Activated CD4-positive, alpha-beta T cell treated with anti-CD3 and anti-CD28 coated beads, Interleukin-2, amount 50 U/mL, for 48 hours (primary cell): ENCODE data around the gene PRKAG2.

ENCODE experiments used
- DNase-seq, 2 experiments: peaks; one replicate each; pipeline ENCODE4 v3.0.0-alpha.2; 2020

The PRKAG2 gene

GRCh38 chr7:151518947-151519764, 357.8 kb downstream of the PRKAG2 start:
- peak; percentile 45 to 63 for DNase-seq

GRCh38 chr7:151518105-151518946, 358.6 kb downstream of the PRKAG2 start:
- peak; percentile 60 to 73 for DNase-seq

DNA sequence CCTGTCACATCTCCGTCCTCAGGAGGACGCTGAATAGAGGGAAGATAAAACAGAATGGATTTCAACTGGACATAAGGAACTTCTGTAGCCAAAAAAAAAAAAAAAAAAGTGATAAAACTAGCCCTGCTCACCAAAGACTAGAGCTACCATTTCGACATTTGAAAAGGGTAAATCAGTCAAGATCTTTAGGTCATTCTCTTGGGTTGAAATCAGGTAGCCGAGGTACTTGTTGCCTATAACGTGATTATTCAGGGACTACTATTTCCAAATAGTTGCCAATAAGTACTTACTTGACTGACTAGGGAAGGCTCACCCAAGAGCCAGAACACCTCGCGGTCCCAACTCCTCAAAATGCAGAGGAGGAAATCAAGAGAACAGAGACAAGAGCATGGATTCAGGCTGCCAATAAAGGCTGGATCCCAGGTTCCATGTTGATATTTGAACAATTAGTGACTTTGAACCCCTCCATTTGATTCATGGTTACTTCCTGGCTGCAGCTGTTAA, 359.3 kb downstream of the PRKAG2 start:
- no peak for DNase-seq

- DNase-seq, result no peak
Measured at GRCh38 chr7:151515276-151515565, 361.7 kb downstream of the PRKAG2 start.

DNA sequence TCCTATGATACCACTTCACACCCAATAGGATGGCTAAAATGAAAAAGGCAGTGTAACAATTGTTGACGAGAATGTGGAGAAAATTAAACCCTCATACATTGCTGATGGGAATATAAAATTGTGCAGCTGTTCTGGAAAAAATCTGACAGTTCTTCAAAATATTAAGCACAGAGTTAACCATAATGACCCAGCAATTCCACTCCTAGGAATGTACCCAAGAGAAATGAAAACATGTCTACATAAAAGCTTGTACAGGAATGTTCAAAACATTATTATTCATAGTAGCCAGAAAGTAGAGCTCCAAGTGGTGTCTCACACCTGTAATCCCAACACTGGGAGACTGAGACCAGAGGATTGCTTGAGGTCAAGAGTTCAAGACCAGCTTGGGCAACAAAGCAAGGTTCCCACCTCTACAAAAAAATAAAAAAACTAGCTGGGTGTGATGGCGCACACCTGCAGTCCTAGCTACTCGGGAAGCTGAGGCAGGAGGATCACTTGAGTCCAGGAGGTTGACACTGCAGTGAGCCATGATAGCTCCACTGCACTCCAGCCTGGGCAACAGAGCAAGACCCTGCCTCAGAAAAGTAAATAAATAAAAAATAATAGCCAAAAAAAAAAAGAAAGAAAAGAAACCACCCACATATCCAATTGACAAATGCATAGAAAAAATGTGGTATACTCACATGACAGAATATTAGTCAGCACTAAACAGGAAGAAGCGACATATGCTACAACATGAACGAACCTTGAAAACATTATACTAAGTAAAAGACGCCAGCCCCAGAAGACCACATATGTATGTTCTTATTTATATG, 362.2 kb downstream of the PRKAG2 start:
- DNase-seq, result no peak

DNA sequence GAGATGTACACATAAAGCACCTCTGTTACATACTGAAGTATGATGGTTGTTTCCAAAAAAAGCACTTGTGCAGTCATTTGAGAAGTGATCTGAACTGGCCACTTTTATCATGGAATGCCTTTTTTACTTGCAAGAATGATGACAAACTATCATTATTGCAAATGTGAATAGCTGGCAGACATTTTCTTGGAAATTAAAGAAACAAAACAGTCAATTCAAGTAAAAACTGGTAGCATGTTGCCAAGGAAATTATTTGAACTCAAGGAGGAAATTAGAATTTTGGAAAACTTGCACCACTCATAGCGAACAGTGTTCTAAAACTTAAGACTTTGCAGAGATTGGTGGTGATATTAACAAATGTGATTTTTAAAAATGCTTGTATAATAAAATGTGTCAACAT, 363.8 kb downstream of the PRKAG2 start:
- no peak for DNase-seq

GRCh38 chr7:151512353-151512752, 364.6 kb downstream of the PRKAG2 start:
- no peak for DNase-seq

DNA sequence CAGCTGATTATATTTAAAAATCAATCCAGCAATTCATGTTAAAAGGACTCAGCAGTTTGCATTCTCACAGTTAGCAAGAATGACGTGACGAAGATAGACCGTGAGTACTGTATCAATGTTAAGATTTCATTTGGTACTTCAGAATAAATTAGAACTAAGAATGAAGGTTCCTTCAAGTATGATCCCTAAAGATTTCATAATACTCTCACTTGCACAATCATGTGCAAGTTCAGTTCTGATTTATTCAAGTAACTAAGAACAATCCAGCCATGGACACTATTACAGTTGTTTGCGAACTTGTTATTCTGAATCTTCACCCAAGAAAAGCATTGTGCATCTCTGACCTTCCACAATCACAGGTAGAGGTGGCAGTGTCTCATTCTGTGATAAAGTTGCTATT, 365.0 kb downstream of the PRKAG2 start:
- DNase-seq, result no peak

DNA sequence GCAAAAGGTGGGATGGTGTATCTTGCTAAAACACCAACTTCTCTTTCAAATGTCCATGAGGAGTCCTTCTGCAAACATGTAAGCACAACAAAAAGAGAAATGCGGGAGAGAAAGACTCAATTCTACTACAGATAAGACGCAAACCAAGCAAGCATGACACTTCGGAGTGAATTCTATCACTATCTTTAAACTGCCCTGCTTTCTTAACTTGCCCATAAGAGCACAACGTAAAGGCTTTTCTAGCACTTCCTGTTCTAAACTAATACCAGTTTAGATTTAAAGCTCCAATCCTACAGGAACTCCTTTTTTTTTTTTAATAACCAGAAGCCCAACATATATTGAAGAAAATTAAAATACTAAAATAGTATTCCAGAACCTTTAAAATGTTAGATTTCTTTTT, 365.6 kb downstream of the PRKAG2 start:
- no peak for DNase-seq

GRCh38 chr7:151509670-151510333, 367.1 kb downstream of the PRKAG2 start:
- DNase-seq, result no peak

DNA sequence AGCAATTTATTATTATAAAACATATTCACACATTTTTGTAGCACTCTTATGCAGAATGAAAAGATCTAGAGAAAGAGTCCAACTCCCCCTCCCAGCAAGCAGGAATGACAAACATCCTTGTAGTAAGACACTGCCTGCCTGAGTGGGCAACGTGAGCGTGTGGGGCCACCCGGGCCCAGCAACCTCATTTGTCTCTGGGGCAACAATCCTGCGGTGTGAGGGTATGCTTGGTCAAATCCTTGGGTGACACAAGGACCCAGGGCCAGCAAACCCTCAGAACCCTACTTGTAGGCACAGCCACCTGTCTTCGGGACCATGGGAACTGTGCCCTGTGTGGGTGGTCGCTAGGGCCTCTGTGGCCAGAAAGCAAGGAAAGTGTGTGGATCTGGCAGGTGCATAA, 367.9 kb downstream of the PRKAG2 start:
- no peak for DNase-seq

GRCh38 chr7:151507806-151508205, 369.1 kb downstream of the PRKAG2 start:
- no peak for DNase-seq

DNA sequence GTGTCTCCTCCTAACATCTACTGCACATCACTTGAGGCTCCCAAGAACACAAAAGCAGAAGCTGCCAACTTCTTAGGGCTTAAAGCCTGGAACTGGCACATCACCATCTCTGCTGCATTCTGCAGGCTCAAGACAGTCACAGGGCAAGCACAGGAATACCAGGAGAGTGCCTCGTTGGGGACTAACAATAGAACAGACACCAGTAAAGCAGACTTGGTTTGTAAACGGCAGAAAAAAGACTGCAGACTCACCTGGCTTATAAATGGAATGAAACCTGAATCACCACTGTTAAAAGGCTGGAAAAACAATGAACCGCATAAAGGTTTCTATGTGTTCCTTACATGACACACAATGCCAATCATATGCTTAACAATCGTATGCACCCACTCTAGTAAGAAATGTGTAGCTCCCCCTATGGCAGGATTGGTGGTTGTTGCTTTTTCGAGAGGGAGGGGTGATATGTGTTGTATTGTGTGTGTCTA, 370.0 kb downstream of the PRKAG2 start:
- no peak for DNase-seq
